Stimulated activated CD4-positive, alpha-beta T cell treated with anti-CD3 and anti-CD28 coated beads, TNF-alpha, amount 100 ng/mL, for 24 hours (primary cell): Measurements from ENCODE around the gene MUC16.
A peak's percentile ranks its signal among the peaks of the same experiment; 100 is the strongest.

ENCODE experiments used
- DNase-seq, 3 experiments: peaks; one replicate each; pipeline ENCODE4 v3.0.0-alpha.2; 2020; ENCODE audit warnings: low read depth in 3 of 3

MUC16 gene

DNA sequence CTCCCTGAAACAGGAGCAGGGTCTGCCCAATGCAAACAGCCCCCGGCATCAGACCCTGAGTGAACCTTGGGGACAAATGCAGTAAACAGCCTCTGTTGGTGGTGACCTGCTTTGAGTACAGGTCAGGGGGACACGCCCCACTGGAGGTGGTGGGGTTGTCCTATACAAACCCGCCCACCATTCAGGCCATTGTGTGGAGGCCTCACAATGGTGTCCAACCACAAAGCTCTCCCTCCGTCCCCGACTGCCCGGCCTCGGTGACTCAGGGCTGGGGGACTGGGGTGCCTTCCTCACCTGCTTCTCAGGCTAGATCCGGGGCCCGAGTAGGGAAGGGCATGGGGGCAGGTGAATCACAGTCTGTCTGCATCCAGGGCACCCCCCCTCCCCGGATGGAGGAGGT, 1.5 kb downstream of the MUC16 start:
- DNase-seq = no peak

DNA sequence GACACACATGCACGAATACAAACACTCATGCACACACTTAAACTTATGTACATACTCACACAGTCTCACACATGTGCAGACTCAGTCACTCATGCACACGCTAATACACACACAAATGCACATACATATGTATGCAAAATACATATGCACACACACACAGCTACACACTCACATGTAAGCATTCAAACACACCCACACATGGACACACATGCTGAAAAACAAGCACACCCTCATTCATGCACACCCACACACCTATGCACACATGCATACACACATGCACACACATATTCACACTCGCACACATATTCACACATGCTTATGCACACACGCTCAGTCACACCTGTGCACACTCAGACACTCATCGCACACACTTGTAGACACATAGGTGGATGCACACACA, 9.3 kb downstream of the MUC16 start:
- DNase-seq = no peak

DNA sequence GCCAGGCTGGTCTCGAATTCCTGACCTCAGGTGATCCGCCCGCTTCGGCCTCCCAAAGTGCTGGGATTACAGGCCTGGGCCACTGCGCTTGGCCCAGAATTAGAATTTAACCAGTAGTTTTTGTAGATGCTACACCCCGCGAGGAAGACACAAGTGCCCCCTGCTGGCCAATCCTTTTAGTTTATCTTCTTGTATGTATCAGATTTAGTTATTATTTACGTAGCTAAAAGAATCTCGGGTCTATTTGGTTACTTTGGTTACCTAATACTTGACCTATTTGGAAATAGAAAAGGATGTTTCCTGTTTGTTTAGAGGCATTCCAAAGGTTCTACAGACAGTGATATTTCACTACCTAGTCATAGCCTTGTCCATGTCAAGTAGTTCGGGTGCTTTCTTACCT, 22.0 kb downstream of the MUC16 start:
- DNase-seq = peak in 2 of 3 experiments; percentile 6 to 14

DNA sequence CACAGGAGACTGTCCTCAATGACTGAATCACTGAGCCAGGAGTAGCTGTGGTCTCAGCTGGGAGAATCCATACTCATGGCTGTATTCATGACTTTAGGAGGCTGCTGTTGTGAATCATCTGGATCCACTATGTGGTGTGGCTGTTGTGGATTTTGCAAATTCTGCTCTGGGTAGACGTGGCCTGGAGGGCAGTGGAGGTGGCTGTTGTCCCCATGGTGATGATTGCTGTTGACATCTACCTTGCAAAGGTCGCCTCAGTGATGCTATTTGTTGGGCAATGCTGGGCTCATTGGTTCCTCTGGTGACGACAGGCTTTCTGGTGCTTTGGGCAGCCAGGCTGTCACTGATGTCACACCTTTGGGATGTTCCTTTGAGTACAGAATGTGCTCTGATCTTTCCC, 23.9 kb downstream of the MUC16 start:
- no peak for DNase-seq

DNA sequence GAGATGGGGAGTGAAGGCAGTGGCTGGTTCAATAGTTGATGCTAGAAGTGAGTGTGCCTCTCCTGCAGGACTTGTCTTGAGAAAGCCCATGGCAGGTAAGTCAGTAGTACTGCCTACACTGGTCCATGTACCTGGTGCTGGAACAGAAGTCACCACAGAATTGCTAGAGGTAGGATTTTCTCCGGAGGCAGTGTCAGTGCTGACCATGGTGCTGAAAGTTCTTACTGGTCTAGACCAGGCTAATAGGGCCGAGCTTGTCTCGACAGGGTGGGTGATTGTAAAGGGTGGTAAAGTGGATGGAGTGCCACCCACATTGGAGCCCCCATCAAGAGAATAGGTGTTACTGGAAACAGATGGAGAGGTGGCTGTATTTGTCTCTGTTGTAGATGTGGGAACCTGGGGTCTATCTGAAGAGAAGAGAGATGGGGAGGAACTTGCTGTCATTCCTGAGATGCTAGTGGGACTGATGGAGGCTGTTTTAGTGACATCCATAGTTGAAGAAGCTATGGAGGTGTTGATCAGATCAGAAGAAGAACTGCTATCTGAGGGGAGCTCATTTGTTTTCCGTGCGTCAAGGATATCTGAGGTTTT, 36.6 kb downstream of the MUC16 start:
- DNase-seq = no peak

DNA sequence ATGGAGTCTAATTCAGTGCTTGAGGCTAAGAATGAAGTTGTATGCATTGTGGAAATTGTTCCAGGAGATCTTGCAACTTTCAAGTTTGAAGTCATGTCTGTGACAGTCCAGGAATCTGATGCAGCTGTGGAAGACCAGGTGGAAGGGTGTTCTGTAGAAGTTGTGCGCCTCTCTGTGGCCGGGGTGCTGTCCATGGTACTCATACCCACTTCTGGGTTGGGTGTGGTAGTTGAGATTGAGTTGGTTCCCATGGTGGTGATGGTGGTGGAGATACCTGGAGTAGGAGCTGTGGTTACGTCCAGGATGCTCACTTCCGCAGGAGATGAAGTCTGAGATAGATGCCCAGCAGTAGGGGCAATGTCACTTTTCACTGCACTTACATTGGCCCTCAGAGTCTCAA, 44.3 kb downstream of the MUC16 start:
- no peak for DNase-seq
